GM23338 (cell line): ENCODE results near the gene NHSL1. TPM values are rescaled to one million over a fixed set of nuclear protein-coding genes. Genes with fewer than 3 reads are reported as not detected.

ENCODE experiments used
- ATAC-seq: fragments of 200-7000 bp; cut with Tn5 transposase; 3 replicates; pipeline ENCODE4 v1.9.1; 2020
- DNase-seq: peaks from one replicate; pipeline ENCODE4 v3.0.0-alpha.2; 2015; ENCODE audit warnings: low spot score
- H2AFZ ChIP-seq: fragments of 200-600 bp; sonication (generic); 2 replicates; pipeline ENCODE4 v1.8.0; 2016; ENCODE audit warnings: antibody characterized with exemption, mild to moderate bottlenecking, moderate library complexity
- H3F3A ChIP-seq: fragments of 200-600 bp; sonication (generic); replicated peaks from 2 replicates; pipeline ENCODE4 v1.8.0; 2017; ENCODE audit warnings: antibody characterized with exemption, mixed run types, low read depth
- H3K27ac ChIP-seq: fragments of 200-600 bp; sonication (generic); 2 replicates; pipeline ENCODE4 v1.6.1; 2016; ENCODE audit warnings: low read depth
- H3K27me3 ChIP-seq: fragments of 200-600 bp; sonication (generic); 2 replicates; pipeline ENCODE4 v1.8.0; 2016; ENCODE audit warnings: mild to moderate bottlenecking, mixed run types, moderate library complexity; ENCODE audit not compliant: insufficient read depth
- H3K36me3 ChIP-seq: fragments of 200-600 bp; sonication (generic); 2 replicates; pipeline ENCODE4 v1.8.0; 2016; ENCODE audit warnings: mild to moderate bottlenecking; ENCODE audit not compliant: insufficient read depth
- H3K4me1 ChIP-seq: fragments of 200-600 bp; sonication (generic); 2 replicates; pipeline ENCODE4 v1.8.0; 2016; ENCODE audit warnings: mild to moderate bottlenecking, moderate library complexity; ENCODE audit not compliant: insufficient read depth
- H3K4me2 ChIP-seq: fragments of 200-600 bp; sonication (generic); 2 replicates; pipeline ENCODE4 v1.7.1; 2017; ENCODE audit warnings: mixed run types
- H3K4me3 ChIP-seq: fragments of 200-600 bp; sonication (generic); 2 replicates; pipeline ENCODE4 v1.6.1; 2016; ENCODE audit warnings: mixed run types
- H3K79me2 ChIP-seq: fragments of 200-600 bp; sonication (generic); replicated peaks from 2 replicates; pipeline ENCODE4 v1.8.0; 2017; ENCODE audit warnings: mild to moderate bottlenecking; ENCODE audit not compliant: insufficient read depth
- H3K9me2 ChIP-seq: fragments of 200-600 bp; sonication (generic); 2 replicates; pipeline ENCODE4 v1.8.0; 2017; ENCODE audit not compliant: insufficient read depth
- H4K20me1 ChIP-seq: fragments of 200-600 bp; sonication (generic); replicated peaks from 2 replicates; pipeline ENCODE4 v1.8.0; 2017; ENCODE audit warnings: mild to moderate bottlenecking; ENCODE audit not compliant: insufficient read depth
- H3K27ac Mint-ChIP-seq: 2 replicates; pipeline ENCODE4 v1.8.0; 2020; ENCODE audit warnings: inconsistent platforms, mild to moderate bottlenecking, moderate library complexity, mixed read lengths
- H3K27me3 Mint-ChIP-seq: 3 replicates; pipeline ENCODE4 v1.8.0; 2022; ENCODE audit warnings: low read depth, mild to moderate bottlenecking, moderate library complexity, mixed read lengths, inconsistent platforms; ENCODE audit not compliant: insufficient read depth, poor library complexity
- H3K36me3 Mint-ChIP-seq: 3 replicates; pipeline ENCODE4 v1.8.0; 2021; ENCODE audit warnings: low read depth, mild to moderate bottlenecking, inconsistent platforms, moderate library complexity, mixed read lengths
- H3K4me1 Mint-ChIP-seq: 3 replicates; pipeline ENCODE4 v1.8.0; 2020; ENCODE audit warnings: mild to moderate bottlenecking, inconsistent platforms, mixed read lengths
- H3K4me3 Mint-ChIP-seq: 3 replicates; pipeline ENCODE4 v1.8.0; 2021; ENCODE audit warnings: moderate library complexity, mild to moderate bottlenecking, inconsistent platforms, mixed read lengths
- H3K9me3 Mint-ChIP-seq: 3 replicates; pipeline ENCODE4 v1.8.0; 2020; ENCODE audit warnings: moderate library complexity, mild to moderate bottlenecking, inconsistent platforms, mixed read lengths
- CREB1 ChIP-seq: fragments of 250-450 bp; sonication (Bioruptor Pico); IDR thresholded peaks from 2 replicates; pipeline ENCODE4 v1.5.0; 2020; ENCODE audit warnings: low read depth, mild to moderate bottlenecking, moderate library complexity
- CTCF ChIP-seq, 2 experiments: fragments of 200-600 bp in 1 of 2; sonication (generic) in 1 of 2; conservative IDR thresholded peaks; 2 replicates each; pipeline versions ENCODE4 v1.5.1 to v1.6.1; 2016 to 2017; ENCODE audit warnings: antibody characterized with exemption in 2 of 2, low read depth in 2 of 2, mild to moderate bottlenecking in 2 of 2, moderate library complexity in 1 of 2
- ETS1 ChIP-seq: IDR thresholded peaks from 2 replicates; pipeline ENCODE4 v1.6.1; 2016; ENCODE audit warnings: antibody characterized with exemption
- EZH2 ChIP-seq: fragments of 200-600 bp; sonication (generic); IDR thresholded peaks from one replicate; pipeline ENCODE4 v1.8.0; 2017; ENCODE audit warnings: antibody characterized with exemption, mild to moderate bottlenecking, low read depth; ENCODE audit not compliant: unreplicated experiment
- EZH2phosphoT487 ChIP-seq: fragments of 200-600 bp; sonication (generic); IDR thresholded peaks from one replicate; pipeline ENCODE4 v1.8.1; 2018; ENCODE audit warnings: antibody characterized with exemption; ENCODE audit not compliant: unreplicated experiment
- JUNB ChIP-seq: IDR thresholded peaks from one replicate; pipeline ENCODE4 v1.6.1; 2016; ENCODE audit warnings: antibody characterized with exemption; ENCODE audit not compliant: unreplicated experiment
- NANOG ChIP-seq: IDR thresholded peaks from 2 replicates; pipeline ENCODE4 v1.6.1; 2016; ENCODE audit warnings: antibody characterized with exemption, borderline replicate concordance
- POLR2AphosphoS5 ChIP-seq: IDR thresholded peaks from 2 replicates; pipeline ENCODE4 v1.6.1; 2016; ENCODE audit warnings: antibody characterized with exemption, low read depth
- STAT1 ChIP-seq: IDR thresholded peaks from one replicate; pipeline ENCODE4 v1.6.1; 2016; ENCODE audit warnings: antibody characterized with exemption; ENCODE audit not compliant: unreplicated experiment
- ZNF114 ChIP-seq: fragments of 250-450 bp; sonication (Bioruptor Pico); IDR thresholded peaks from 2 replicates; pipeline ENCODE4 v1.5.0; 2020; ENCODE audit warnings: mild to moderate bottlenecking, moderate library complexity
- ZNF331 ChIP-seq: fragments of 250-450 bp; sonication (Bioruptor Pico); IDR thresholded peaks from 2 replicates; pipeline ENCODE4 v1.5.0; 2020; ENCODE audit warnings: low read depth, mild to moderate bottlenecking, moderate library complexity
- polyA plus RNA-seq: library from polyadenylated mRNA; unstranded; fragments of >200 nt; fragmentation: Nextera tagmentation; extraction: Ambion mirVana; gene quantifications from 2 replicates; pipeline ENCODE4 v1.2.1, GENCODE V29; 2016
- total RNA-seq: library from RNA; depleted of rRNA; stranded (reverse); fragments of >200 nt; shearing (Covaris generic); gene quantifications from 2 replicates; pipeline ENCODE4 v1.2.3, GENCODE V29; 2014
- TF ChIP-seq, protein P1 (sequence below): fragments of 250-450 bp; sonication (Bioruptor Pico); IDR thresholded peaks from 2 replicates; pipeline ENCODE4 v1.5.0; 2020; ENCODE audit warnings: mild to moderate bottlenecking, moderate library complexity
- TF ChIP-seq, protein P2 (sequence below): IDR thresholded peaks from one replicate; pipeline ENCODE4 v1.6.1; 2018; ENCODE audit warnings: antibody characterized with exemption; ENCODE audit not compliant: unreplicated experiment

Gene NHSL1
- total and polyA plus RNA-seq, 2 experiments from 2014 or later: 11.2 to 24.5 TPM

DNA sequence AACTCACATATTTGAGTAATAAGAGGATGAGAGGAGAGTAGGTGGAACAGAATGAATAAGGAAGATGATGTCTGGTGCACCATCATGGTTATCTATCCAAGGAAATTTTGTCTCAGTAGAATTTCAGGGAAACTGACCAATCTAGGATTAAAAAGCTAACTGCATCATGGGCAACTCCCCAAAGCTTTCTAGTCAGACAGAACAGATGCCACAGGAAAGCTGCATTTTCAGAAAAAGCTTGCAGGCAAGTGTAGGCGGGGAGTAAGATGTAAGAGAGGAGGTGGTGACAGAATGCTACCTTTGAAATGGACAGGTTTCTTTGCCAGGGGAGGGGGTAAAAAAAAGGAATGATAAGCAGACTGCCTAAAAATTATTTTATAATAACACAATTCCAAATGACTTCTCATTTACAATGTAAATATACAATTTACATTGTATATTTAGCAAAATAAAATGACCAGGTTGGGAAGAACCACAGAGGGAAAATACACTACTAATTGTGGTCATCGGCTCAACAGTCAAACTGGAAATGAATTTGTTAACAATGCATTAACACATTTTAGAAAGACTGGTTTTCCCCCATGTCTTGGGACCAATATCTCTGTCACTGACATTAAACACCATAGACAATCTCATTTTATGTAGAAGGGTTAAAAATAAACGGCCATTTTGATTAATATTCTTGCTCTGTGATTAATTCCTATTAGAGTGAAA, 15.1 kb downstream of the NHSL1 start:
- peaks cover 6% of the 10 kb centered on the region; the same call in 1 of the 2 replicates for H3F3A ChIP-seq
- H3K9me3 Mint-ChIP-seq: no peaks in the 10 kb centered on the region
- H3K27me3 ChIP-seq: no peaks in the 10 kb centered on the region
- H3K27ac ChIP-seq: peak overlapping the region; percentile 84
- H3K4me1 Mint-ChIP-seq: peaks cover 48% of the 10 kb centered on the region
- DNase-seq (no peak), ATAC-seq (no peak)
- peaks cover 6% of the 10 kb centered on the region; the same call in 1 of the 2 replicates for H3K9me2 ChIP-seq
- H4K20me1 ChIP-seq: no peaks in the 10 kb centered on the region
- H3K36me3 ChIP-seq: no peaks in the 10 kb centered on the region
- H3K4me3 Mint-ChIP-seq: no peak overlapping the region; the same call in 2 of the 3 replicates
- 0 out of 2 replicates have a peak overlapping the region, but pooled peaks have one; percentile 37 for H3K4me3 ChIP-seq
- H2AFZ ChIP-seq: no peak overlapping the region
- H3K27ac Mint-ChIP-seq: no peak overlapping the region
- peaks cover 4% of the 10 kb centered on the region for H3K27me3 Mint-ChIP-seq
- peak overlapping the region; percentile 67 for H3K4me2 ChIP-seq
- peaks cover 11% of the 10 kb centered on the region for H3K79me2 ChIP-seq
- no peak for TF ChIP-seq POLR2AphosphoS5
- TF ChIP-seq, protein P1, sequence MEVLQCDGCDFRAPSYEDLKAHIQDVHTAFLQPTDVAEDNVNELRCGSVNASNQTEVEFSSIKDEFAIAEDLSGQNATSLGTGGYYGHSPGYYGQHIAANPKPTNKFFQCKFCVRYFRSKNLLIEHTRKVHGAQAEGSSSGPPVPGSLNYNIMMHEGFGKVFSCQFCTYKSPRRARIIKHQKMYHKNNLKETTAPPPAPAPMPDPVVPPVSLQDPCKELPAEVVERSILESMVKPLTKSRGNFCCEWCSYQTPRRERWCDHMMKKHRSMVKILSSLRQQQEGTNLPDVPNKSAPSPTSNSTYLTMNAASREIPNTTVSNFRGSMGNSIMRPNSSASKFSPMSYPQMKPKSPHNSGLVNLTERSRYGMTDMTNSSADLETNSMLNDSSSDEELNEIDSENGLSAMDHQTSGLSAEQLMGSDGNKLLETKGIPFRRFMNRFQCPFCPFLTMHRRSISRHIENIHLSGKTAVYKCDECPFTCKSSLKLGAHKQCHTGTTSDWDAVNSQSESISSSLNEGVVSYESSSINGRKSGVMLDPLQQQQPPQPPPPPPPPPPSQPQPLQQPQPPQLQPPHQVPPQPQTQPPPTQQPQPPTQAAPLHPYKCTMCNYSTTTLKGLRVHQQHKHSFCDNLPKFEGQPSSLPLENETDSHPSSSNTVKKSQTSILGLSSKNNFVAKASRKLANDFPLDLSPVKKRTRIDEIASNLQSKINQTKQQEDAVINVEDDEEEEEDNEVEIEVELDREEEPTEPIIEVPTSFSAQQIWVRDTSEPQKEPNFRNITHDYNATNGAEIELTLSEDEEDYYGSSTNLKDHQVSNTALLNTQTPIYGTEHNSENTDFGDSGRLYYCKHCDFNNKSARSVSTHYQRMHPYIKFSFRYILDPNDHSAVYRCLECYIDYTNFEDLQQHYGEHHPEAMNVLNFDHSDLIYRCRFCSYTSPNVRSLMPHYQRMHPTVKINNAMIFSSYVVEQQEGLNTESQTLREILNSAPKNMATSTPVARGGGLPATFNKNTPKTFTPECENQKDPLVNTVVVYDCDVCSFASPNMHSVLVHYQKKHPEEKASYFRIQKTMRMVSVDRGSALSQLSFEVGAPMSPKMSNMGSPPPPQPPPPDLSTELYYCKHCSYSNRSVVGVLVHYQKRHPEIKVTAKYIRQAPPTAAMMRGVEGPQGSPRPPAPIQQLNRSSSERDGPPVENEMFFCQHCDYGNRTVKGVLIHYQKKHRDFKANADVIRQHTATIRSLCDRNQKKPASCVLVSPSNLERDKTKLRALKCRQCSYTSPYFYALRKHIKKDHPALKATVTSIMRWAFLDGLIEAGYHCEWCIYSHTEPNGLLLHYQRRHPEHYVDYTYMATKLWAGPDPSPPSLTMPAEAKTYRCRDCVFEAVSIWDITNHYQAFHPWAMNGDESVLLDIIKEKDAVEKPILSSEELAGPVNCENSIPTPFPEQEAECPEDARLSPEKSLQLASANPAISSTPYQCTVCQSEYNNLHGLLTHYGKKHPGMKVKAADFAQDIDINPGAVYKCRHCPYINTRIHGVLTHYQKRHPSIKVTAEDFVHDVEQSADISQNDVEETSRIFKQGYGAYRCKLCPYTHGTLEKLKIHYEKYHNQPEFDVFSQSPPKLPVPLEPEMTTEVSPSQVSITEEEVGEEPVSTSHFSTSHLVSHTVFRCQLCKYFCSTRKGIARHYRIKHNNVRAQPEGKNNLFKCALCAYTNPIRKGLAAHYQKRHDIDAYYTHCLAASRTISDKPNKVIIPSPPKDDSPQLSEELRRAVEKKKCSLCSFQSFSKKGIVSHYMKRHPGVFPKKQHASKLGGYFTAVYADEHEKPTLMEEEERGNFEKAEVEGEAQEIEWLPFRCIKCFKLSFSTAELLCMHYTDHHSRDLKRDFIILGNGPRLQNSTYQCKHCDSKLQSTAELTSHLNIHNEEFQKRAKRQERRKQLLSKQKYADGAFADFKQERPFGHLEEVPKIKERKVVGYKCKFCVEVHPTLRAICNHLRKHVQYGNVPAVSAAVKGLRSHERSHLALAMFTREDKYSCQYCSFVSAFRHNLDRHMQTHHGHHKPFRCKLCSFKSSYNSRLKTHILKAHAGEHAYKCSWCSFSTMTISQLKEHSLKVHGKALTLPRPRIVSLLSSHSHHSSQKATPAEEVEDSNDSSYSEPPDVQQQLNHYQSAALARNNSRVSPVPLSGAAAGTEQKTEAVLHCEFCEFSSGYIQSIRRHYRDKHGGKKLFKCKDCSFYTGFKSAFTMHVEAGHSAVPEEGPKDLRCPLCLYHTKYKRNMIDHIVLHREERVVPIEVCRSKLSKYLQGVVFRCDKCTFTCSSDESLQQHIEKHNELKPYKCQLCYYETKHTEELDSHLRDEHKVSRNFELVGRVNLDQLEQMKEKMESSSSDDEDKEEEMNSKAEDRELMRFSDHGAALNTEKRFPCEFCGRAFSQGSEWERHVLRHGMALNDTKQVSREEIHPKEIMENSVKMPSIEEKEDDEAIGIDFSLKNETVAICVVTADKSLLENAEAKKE: no peak
- no peak for TF ChIP-seq NANOG
- TF ChIP-seq ZNF331 (CRISPR knock-in tag): no peak
- TF ChIP-seq CREB1 (CRISPR knock-in tag): no peak
- no peak for TF ChIP-seq ETS1
- no peak for TF ChIP-seq EZH2phosphoT487
- TF ChIP-seq CTCF (conservative IDR thresholded peaks at IDR 0.05; ENCODE audit: low read depth in 2 of 2): no peak
- TF ChIP-seq, protein P2, sequence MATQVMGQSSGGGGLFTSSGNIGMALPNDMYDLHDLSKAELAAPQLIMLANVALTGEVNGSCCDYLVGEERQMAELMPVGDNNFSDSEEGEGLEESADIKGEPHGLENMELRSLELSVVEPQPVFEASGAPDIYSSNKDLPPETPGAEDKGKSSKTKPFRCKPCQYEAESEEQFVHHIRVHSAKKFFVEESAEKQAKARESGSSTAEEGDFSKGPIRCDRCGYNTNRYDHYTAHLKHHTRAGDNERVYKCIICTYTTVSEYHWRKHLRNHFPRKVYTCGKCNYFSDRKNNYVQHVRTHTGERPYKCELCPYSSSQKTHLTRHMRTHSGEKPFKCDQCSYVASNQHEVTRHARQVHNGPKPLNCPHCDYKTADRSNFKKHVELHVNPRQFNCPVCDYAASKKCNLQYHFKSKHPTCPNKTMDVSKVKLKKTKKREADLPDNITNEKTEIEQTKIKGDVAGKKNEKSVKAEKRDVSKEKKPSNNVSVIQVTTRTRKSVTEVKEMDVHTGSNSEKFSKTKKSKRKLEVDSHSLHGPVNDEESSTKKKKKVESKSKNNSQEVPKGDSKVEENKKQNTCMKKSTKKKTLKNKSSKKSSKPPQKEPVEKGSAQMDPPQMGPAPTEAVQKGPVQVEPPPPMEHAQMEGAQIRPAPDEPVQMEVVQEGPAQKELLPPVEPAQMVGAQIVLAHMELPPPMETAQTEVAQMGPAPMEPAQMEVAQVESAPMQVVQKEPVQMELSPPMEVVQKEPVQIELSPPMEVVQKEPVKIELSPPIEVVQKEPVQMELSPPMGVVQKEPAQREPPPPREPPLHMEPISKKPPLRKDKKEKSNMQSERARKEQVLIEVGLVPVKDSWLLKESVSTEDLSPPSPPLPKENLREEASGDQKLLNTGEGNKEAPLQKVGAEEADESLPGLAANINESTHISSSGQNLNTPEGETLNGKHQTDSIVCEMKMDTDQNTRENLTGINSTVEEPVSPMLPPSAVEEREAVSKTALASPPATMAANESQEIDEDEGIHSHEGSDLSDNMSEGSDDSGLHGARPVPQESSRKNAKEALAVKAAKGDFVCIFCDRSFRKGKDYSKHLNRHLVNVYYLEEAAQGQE: no peak
- no peak for TF ChIP-seq ZNF114 (CRISPR knock-in tag)
- no peak for TF ChIP-seq JUNB
- TF ChIP-seq EZH2: no peak
- no peak for TF ChIP-seq STAT1
- peaks cover 45% of the 10 kb centered on the region for H3K4me1 ChIP-seq
- peaks cover 4% of the 10 kb centered on the region for H3K36me3 Mint-ChIP-seq
